WTC11 (cell line): ENCODE measurements around the gene ZFYVE26. TPM values are rescaled to one million over a fixed set of nuclear protein-coding genes. Genes with fewer than 3 reads are reported as not detected.

Experiments
- ATAC-seq: fragments of 200-7000 bp; cut with Tn5 transposase; 2 replicates; pipeline ENCODE4 v1.10.0; 2021; ENCODE audit warnings: mild to moderate bottlenecking, moderate library complexity
- CTCF ChIA-PET: fragments of 300-600 bp; sonication (Branson Sonifier 250); formaldehyde crosslinking; loops from one replicate; lab custom pipeline; 2021; ENCODE audit warnings: antibody characterized with exemption; lab: Charles Lee
- POLR2A ChIA-PET: fragments of 350-600 bp; sonication (Branson Sonifier 250); formaldehyde crosslinking; loops from one replicate; lab custom pipeline; 2021; ENCODE audit warnings: antibody characterized with exemption; lab: Charles Lee
- DNase-seq: peaks from one replicate; pipeline ENCODE4 v3.0.0; 2021; ENCODE audit warnings: low spot score
- H3K27ac Mint-ChIP-seq: 2 replicates; pipeline ENCODE4 v1.8.0; 2021; ENCODE audit warnings: mixed read lengths
- H3K27me3 Mint-ChIP-seq: 2 replicates; pipeline ENCODE4 v1.8.0; 2021; ENCODE audit warnings: low read depth, mild to moderate bottlenecking, moderate library complexity, mixed read lengths
- H3K36me3 Mint-ChIP-seq: 2 replicates; pipeline ENCODE4 v1.8.0; 2021; ENCODE audit warnings: mixed read lengths
- H3K4me1 Mint-ChIP-seq: 2 replicates; pipeline ENCODE4 v1.8.0; 2022; ENCODE audit warnings: mixed read lengths
- H3K4me3 Mint-ChIP-seq: 2 replicates; pipeline ENCODE4 v1.8.0; 2021; ENCODE audit warnings: mild to moderate bottlenecking, moderate library complexity, mixed read lengths
- H3K9me3 Mint-ChIP-seq: 2 replicates; pipeline ENCODE4 v1.8.0; 2021; ENCODE audit warnings: mixed read lengths
- ATF2 ChIP-seq: sonication (generic); formaldehyde crosslinking; IDR thresholded peaks from 2 replicates; pipeline ENCODE4 v1.8.1; 2022; ENCODE audit warnings: low read depth, missing genetic modification reagents, borderline replicate concordance
- ATF6 ChIP-seq: sonication (generic); formaldehyde crosslinking; IDR thresholded peaks from 2 replicates; pipeline ENCODE4 v1.8.1; 2023; ENCODE audit warnings: mild to moderate bottlenecking, missing genetic modification reagents
- CREB1 ChIP-seq: sonication (generic); formaldehyde crosslinking; IDR thresholded peaks from 2 replicates; pipeline ENCODE4 v1.8.0; 2023; ENCODE audit warnings: mild to moderate bottlenecking, missing genetic modification reagents
- ESRRA ChIP-seq: sonication (generic); formaldehyde crosslinking; IDR thresholded peaks from 2 replicates; pipeline ENCODE4 v1.8.1; 2022; ENCODE audit warnings: mild to moderate bottlenecking, missing genetic modification reagents, borderline replicate concordance
- FOXP1 ChIP-seq: sonication (generic); formaldehyde crosslinking; IDR thresholded peaks from 2 replicates; pipeline ENCODE4 v1.8.0; 2022; ENCODE audit warnings: missing genetic modification reagents, mild to moderate bottlenecking, moderate library complexity, borderline replicate concordance
- FOXP4 ChIP-seq: sonication (generic); formaldehyde crosslinking; IDR thresholded peaks from 2 replicates; pipeline ENCODE4 v1.8.0; 2022; ENCODE audit warnings: mild to moderate bottlenecking, missing genetic modification reagents
- GRHL2 ChIP-seq: fragments of 250-450 bp; sonication (Bioruptor Pico); IDR thresholded peaks from 2 replicates; pipeline ENCODE4 v1.8.0; 2022; ENCODE audit warnings: mild to moderate bottlenecking, moderate library complexity; ENCODE audit not compliant: insufficient replicate concordance, severe bottlenecking
- IRF1 ChIP-seq: sonication (generic); formaldehyde crosslinking; IDR thresholded peaks from 2 replicates; pipeline ENCODE4 v1.8.0; 2023; ENCODE audit warnings: missing genetic modification reagents
- NR3C1 ChIP-seq: sonication (generic); formaldehyde crosslinking; conservative IDR thresholded peaks from 2 replicates; pipeline ENCODE4 v1.8.1; 2023; ENCODE audit warnings: low read depth, mild to moderate bottlenecking, missing genetic modification reagents
- RELA ChIP-seq: sonication (generic); formaldehyde crosslinking; IDR thresholded peaks from 2 replicates; pipeline ENCODE4 v1.8.1; 2022; ENCODE audit warnings: missing genetic modification reagents, mild to moderate bottlenecking, borderline replicate concordance
- RORB ChIP-seq: fragments of 250-450 bp; sonication (Bioruptor Pico); IDR thresholded peaks from 2 replicates; pipeline ENCODE4 v1.9.0; 2021; ENCODE audit warnings: mild to moderate bottlenecking
- SP1 ChIP-seq: sonication (generic); formaldehyde crosslinking; conservative IDR thresholded peaks from 2 replicates; pipeline ENCODE4 v1.8.1; 2022; ENCODE audit warnings: missing genetic modification reagents
- TEAD1 ChIP-seq: sonication (generic); formaldehyde crosslinking; IDR thresholded peaks from 2 replicates; pipeline ENCODE4 v1.8.0; 2022; ENCODE audit warnings: mild to moderate bottlenecking, missing genetic modification reagents
- TP53 ChIP-seq: sonication (generic); formaldehyde crosslinking; IDR thresholded peaks from 2 replicates; pipeline ENCODE4 v1.8.1; 2023; ENCODE audit warnings: mild to moderate bottlenecking, missing genetic modification reagents
- USF1 ChIP-seq: sonication (generic); formaldehyde crosslinking; IDR thresholded peaks from 2 replicates; pipeline ENCODE4 v1.8.0; 2022; ENCODE audit warnings: mild to moderate bottlenecking, missing genetic modification reagents
- USF2 ChIP-seq: sonication (generic); formaldehyde crosslinking; IDR thresholded peaks from 2 replicates; pipeline ENCODE4 v1.8.1; 2023; ENCODE audit warnings: mild to moderate bottlenecking, missing genetic modification reagents, moderate library complexity
- ZNF138 ChIP-seq: sonication (generic); formaldehyde crosslinking; conservative IDR thresholded peaks from 2 replicates; pipeline ENCODE4 v1.8.1; 2022; ENCODE audit warnings: mild to moderate bottlenecking, moderate library complexity, missing genetic modification reagents
- ZNF512 ChIP-seq: sonication (generic); formaldehyde crosslinking; IDR thresholded peaks from 2 replicates; pipeline ENCODE4 v1.8.1; 2022; ENCODE audit warnings: missing genetic modification reagents, borderline replicate concordance
- total RNA-seq: library from RNA; stranded (reverse); gene quantifications from 3 replicates; pipeline ENCODE4 v1.2.3, GENCODE V29; 2021
- TF ChIP-seq, protein P1 (sequence below): sonication (generic); formaldehyde crosslinking; IDR thresholded peaks from 2 replicates; pipeline ENCODE4 v1.8.1; 2023; ENCODE audit warnings: mild to moderate bottlenecking, missing genetic modification reagents
- TF ChIP-seq, protein P2 (sequence below): fragments of 250-450 bp; sonication (Bioruptor Pico); IDR thresholded peaks from 2 replicates; pipeline ENCODE4 v1.9.0; 2021; ENCODE audit warnings: mild to moderate bottlenecking, borderline replicate concordance

Gene ZFYVE26
- total RNA-seq, 1 experiment from 2014 or later = 25.8 TPM

GRCh38 chr14:67748312-67748711 is 68.1 kb downstream of the ZFYVE26 start (continued):
- TF ChIP-seq, protein P1, sequence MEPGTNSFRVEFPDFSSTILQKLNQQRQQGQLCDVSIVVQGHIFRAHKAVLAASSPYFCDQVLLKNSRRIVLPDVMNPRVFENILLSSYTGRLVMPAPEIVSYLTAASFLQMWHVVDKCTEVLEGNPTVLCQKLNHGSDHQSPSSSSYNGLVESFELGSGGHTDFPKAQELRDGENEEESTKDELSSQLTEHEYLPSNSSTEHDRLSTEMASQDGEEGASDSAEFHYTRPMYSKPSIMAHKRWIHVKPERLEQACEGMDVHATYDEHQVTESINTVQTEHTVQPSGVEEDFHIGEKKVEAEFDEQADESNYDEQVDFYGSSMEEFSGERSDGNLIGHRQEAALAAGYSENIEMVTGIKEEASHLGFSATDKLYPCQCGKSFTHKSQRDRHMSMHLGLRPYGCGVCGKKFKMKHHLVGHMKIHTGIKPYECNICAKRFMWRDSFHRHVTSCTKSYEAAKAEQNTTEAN (CRISPR knock-in tag) = no peak
- TF ChIP-seq NR3C1 (CRISPR knock-in tag) (no peak), ESRRA (CRISPR knock-in tag) (no peak), IRF1 (CRISPR knock-in tag) (no peak), GRHL2 (no peak), ZNF138 (no peak), FOXP4 (CRISPR knock-in tag) (no peak), RELA (CRISPR knock-in tag) (no peak), SP1 (CRISPR knock-in tag) (no peak), RORB (CRISPR knock-in tag) (no peak), TEAD1 (CRISPR knock-in tag) (no peak), FOXP1 (CRISPR knock-in tag) (no peak)
- TF ChIP-seq, protein P2, sequence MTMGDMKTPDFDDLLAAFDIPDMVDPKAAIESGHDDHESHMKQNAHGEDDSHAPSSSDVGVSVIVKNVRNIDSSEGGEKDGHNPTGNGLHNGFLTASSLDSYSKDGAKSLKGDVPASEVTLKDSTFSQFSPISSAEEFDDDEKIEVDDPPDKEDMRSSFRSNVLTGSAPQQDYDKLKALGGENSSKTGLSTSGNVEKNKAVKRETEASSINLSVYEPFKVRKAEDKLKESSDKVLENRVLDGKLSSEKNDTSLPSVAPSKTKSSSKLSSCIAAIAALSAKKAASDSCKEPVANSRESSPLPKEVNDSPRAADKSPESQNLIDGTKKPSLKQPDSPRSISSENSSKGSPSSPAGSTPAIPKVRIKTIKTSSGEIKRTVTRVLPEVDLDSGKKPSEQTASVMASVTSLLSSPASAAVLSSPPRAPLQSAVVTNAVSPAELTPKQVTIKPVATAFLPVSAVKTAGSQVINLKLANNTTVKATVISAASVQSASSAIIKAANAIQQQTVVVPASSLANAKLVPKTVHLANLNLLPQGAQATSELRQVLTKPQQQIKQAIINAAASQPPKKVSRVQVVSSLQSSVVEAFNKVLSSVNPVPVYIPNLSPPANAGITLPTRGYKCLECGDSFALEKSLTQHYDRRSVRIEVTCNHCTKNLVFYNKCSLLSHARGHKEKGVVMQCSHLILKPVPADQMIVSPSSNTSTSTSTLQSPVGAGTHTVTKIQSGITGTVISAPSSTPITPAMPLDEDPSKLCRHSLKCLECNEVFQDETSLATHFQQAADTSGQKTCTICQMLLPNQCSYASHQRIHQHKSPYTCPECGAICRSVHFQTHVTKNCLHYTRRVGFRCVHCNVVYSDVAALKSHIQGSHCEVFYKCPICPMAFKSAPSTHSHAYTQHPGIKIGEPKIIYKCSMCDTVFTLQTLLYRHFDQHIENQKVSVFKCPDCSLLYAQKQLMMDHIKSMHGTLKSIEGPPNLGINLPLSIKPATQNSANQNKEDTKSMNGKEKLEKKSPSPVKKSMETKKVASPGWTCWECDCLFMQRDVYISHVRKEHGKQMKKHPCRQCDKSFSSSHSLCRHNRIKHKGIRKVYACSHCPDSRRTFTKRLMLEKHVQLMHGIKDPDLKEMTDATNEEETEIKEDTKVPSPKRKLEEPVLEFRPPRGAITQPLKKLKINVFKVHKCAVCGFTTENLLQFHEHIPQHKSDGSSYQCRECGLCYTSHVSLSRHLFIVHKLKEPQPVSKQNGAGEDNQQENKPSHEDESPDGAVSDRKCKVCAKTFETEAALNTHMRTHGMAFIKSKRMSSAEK = no peak

GRCh38 chr14:67746927-67747326 is 69.5 kb downstream of the ZFYVE26 start:
- no peak for DNase-seq
- Mint-ChIP-seq H3K9me3 (0 out of 2 replicates have a peak, but pooled peaks cover 4% of the 10 kb centered on the region), H3K4me1 (no peaks in the 10 kb centered on the region), H3K27me3 (peaks cover 3% of the 10 kb centered on the region; the same call in 1 of the 2 replicates), H3K27ac (no peak overlapping the region), H3K4me3 (no peak overlapping the region), H3K36me3 (peaks cover 27% of the 10 kb centered on the region)
- ChIA-PET CTCF (interaction anchor here (0.8 kb wide), 1 partner anchor 43 kb away, joined by 3 read pairs; no protein-coding TSS in a partner anchor), POLR2A (no interaction called here)
- ATAC-seq = no peak
- no peak for TF ChIP-seq ATF6 (CRISPR knock-in tag)
- TF ChIP-seq USF1 (CRISPR knock-in tag) = no peak
- TF ChIP-seq ZNF512 (CRISPR knock-in tag) = no peak
- TF ChIP-seq CREB1 (CRISPR knock-in tag) = no peak
- TF ChIP-seq, protein P1 (CRISPR knock-in tag) = no peak
- no peak for TF ChIP-seq USF2 (CRISPR knock-in tag)
- TF ChIP-seq ATF2 = no peak
- no peak for TF ChIP-seq TP53 (CRISPR knock-in tag)
